Naive thymus-derived CD4-positive, alpha-beta T cell (primary cell): ENCODE data around the gene TPP2. TPM values are rescaled to one million over a fixed set of nuclear protein-coding genes. Genes with fewer than 3 reads are reported as not detected.

Experiments used
- ATAC-seq: fragments of 150-1000 bp; cut with Tn5 transposase; 2 replicates; pipeline ENCODE4 v1.10.0; 2021; ENCODE audit warnings: mild to moderate bottlenecking, moderate library complexity
- CTCF ChIA-PET: fragments of 350-600 bp; sonication (Branson Sonifier 250); formaldehyde crosslinking; loops from one replicate; lab custom pipeline; 2021; ENCODE audit warnings: antibody characterized with exemption; lab: Charles Lee
- POLR2A ChIA-PET: fragments of 350-600 bp; sonication (Branson Sonifier 250); formaldehyde crosslinking; loops from one replicate; lab custom pipeline; 2021; ENCODE audit warnings: antibody characterized with exemption, inconsistent platforms; lab: Charles Lee
- DNase-seq, 9 donors: peaks; one replicate each; pipeline versions ENCODE4 v3.0.0 to v3.0.0-alpha.2; 2020 to 2022; ENCODE audit warnings: mixed read lengths in 1 of 9
- H3K27ac ChIP-seq: one replicate; pipeline ENCODE4 v1.7.0; 2013; ENCODE audit warnings: mild to moderate bottlenecking, low read depth, low read length, moderate library complexity
- H3K27me3 ChIP-seq, 2 donors: one replicate each; pipeline ENCODE4 v1.7.0; 2013; ENCODE audit warnings: low read length in 2 of 2, mild to moderate bottlenecking in 2 of 2, moderate library complexity in 2 of 2; ENCODE audit not compliant: control insufficient read depth in 2 of 2, insufficient read depth in 2 of 2
- H3K36me3 ChIP-seq, 3 experiments: 1 replicate in 2 of 3; 2 replicates in 1 of 3; pipeline ENCODE4 v1.7.0; 2013; ENCODE audit warnings: low read length in 3 of 3, mild to moderate bottlenecking in 3 of 3, moderate library complexity in 1 of 3; ENCODE audit not compliant: insufficient read depth in 3 of 3, control insufficient read depth in 2 of 3
- H3K4me1 ChIP-seq, 2 donors: one replicate each; pipeline ENCODE4 v1.7.0; 2013; ENCODE audit warnings: low read length in 2 of 2, mild to moderate bottlenecking in 2 of 2, moderate library complexity in 1 of 2; ENCODE audit not compliant: control insufficient read depth in 2 of 2, insufficient read depth in 2 of 2
- H3K4me3 ChIP-seq: 2 replicates; pipeline ENCODE4 v1.7.0; 2013; ENCODE audit warnings: mild to moderate bottlenecking, low read length
- H3K9me3 ChIP-seq, 3 experiments: 1 replicate in 2 of 3; 2 replicates in 1 of 3; pipeline ENCODE4 v1.7.0; 2013; ENCODE audit warnings: low read length in 3 of 3; ENCODE audit not compliant: control insufficient read depth in 2 of 3
- H3K27ac Mint-ChIP-seq, 9 donors: one replicate each; pipeline ENCODE4 v1.8.0; 2020 to 2022; ENCODE audit warnings: mixed read lengths in 9 of 9, mild to moderate bottlenecking in 8 of 9, moderate library complexity in 5 of 9, inconsistent platforms in 2 of 9
- H3K27me3 Mint-ChIP-seq, 5 donors: one replicate each; pipeline ENCODE4 v1.8.0; 2021 to 2022; ENCODE audit warnings: mixed read lengths in 5 of 5, mild to moderate bottlenecking in 1 of 5
- H3K36me3 Mint-ChIP-seq, 5 donors: one replicate each; pipeline ENCODE4 v1.8.0; 2020 to 2022; ENCODE audit warnings: mixed read lengths in 5 of 5, mild to moderate bottlenecking in 3 of 5, inconsistent platforms in 1 of 5
- H3K4me1 Mint-ChIP-seq, 7 donors: one replicate each; pipeline ENCODE4 v1.8.0; 2020 to 2022; ENCODE audit warnings: mixed read lengths in 7 of 7, mild to moderate bottlenecking in 3 of 7, inconsistent platforms in 1 of 7
- H3K4me3 Mint-ChIP-seq, 10 donors: one replicate each; pipeline ENCODE4 v1.8.0; 2020 to 2022; ENCODE audit warnings: mild to moderate bottlenecking in 10 of 10, mixed read lengths in 10 of 10, moderate library complexity in 6 of 10, inconsistent platforms in 2 of 10
- H3K9me3 Mint-ChIP-seq, 11 donors: one replicate each; pipeline ENCODE4 v1.8.0; 2020 to 2022; ENCODE audit warnings: mixed read lengths in 11 of 11, mild to moderate bottlenecking in 4 of 11, inconsistent platforms in 1 of 11, moderate library complexity in 1 of 11
- intact Hi-C, 2 donors: fragments of 100-400 bp; cut with micrococcal nuclease; formaldehyde crosslinking; loops; one replicate each; pipeline ENCODE4 v1.15.1; 2023
- polyA plus RNA-seq, 2 donors: library from polyadenylated mRNA; unstranded; fragments of 300-500 nt; fragmentation: Illumina TruSeq; gene quantifications; one replicate each; pipeline ENCODE4 v1.2.3, GENCODE V29; 2021
- total RNA-seq, 6 experiments: library from RNA in 5 of 6; stranded (reverse) in 5 of 6; gene quantifications; 1 replicate in 5 of 6; 2 replicates in 1 of 6; pipeline ENCODE4 v1.2.3 and lab custom pipeline; 2021 to 2026

Gene TPP2
- total and polyA plus RNA-seq, 7 experiments from 2014 or later, result 49.4 to 158 (median 112) TPM

- Histone ChIP-seq H3K27me3 (peaks cover 0 to 4% of the 10 kb centered on the region in 2 donors), H3K9me3 (no peaks in the 10 kb centered on the region), H3K4me1 (no peaks in the 10 kb centered on the region), H3K36me3 (no peaks in the 10 kb centered on the region), H3K4me3 (no peak overlapping the region), H3K27ac (no peak overlapping the region)
- DNase-seq (no peak), ATAC-seq (no peak)
- POLR2A ChIA-PET, result no interaction called here
- Mint-ChIP-seq H3K27me3 (peaks cover 9 to 23% (median 16%) of the 10 kb centered on the region in 5 donors), H3K36me3 (no peaks in the 10 kb centered on the region), H3K27ac (no peak overlapping the region), H3K4me3 (no peak overlapping the region), H3K9me3 (no peaks in the 10 kb centered on the region), H3K4me1 (no peaks in the 10 kb centered on the region)
- intact Hi-C loops, result no loop called here
- CTCF ChIA-PET, result no interaction called here
Measured at GRCh38 chr13:102561933-102562332, 34.9 kb upstream of the TPP2 start.

GRCh38 chr13:102563267-102563666 is 33.5 kb upstream of the TPP2 start:
- no peak overlapping the region for H3K27ac ChIP-seq
- no peaks in the 10 kb centered on the region for H3K4me1 ChIP-seq
- Mint-ChIP-seq H3K4me1 (no peaks in the 10 kb centered on the region), H3K27me3 (peaks cover 16 to 29% (median 25%) of the 10 kb centered on the region in 5 donors), H3K36me3 (no peaks in the 10 kb centered on the region), H3K9me3 (no peaks in the 10 kb centered on the region), H3K27ac (no peak overlapping the region), H3K4me3 (no peak overlapping the region)
- H3K9me3 ChIP-seq, result no peaks in the 10 kb centered on the region
- H3K27me3 ChIP-seq, result peaks cover 4 to 6% of the 10 kb centered on the region in 2 donors
- ChIA-PET POLR2A (no interaction called here), CTCF (no interaction called here)
- ATAC-seq (no peak), DNase-seq (no peak)
- H3K36me3 ChIP-seq, result no peaks in the 10 kb centered on the region
- intact Hi-C loops, result no loop called here
- no peak overlapping the region for H3K4me3 ChIP-seq

GRCh38 chr13:102564564-102564963 is 32.2 kb upstream of the TPP2 start:
- Mint-ChIP-seq H3K9me3 (no peaks in the 10 kb centered on the region), H3K36me3 (no peaks in the 10 kb centered on the region), H3K4me3 (no peak overlapping the region), H3K27ac (no peak overlapping the region), H3K4me1 (no peaks in the 10 kb centered on the region), H3K27me3 (peaks cover 18 to 29% (median 25%) of the 10 kb centered on the region in 5 donors)
- no peak overlapping the region for H3K4me3 ChIP-seq
- CTCF ChIA-PET, result no interaction called here
- H3K27ac ChIP-seq, result no peak overlapping the region
- DNase-seq, result no peak
- peaks cover 4 to 6% of the 10 kb centered on the region in 2 donors for H3K27me3 ChIP-seq
- POLR2A ChIA-PET, result no interaction called here
- no peak for ATAC-seq
- no peaks in the 10 kb centered on the region for H3K9me3 ChIP-seq
- intact Hi-C loops, result no loop called here
- no peaks in the 10 kb centered on the region for H3K36me3 ChIP-seq
- no peaks in the 10 kb centered on the region for H3K4me1 ChIP-seq

GRCh38 chr13:102566513-102566912 is 30.3 kb upstream of the TPP2 start:
- Histone ChIP-seq H3K9me3 (no peaks in the 10 kb centered on the region), H3K4me1 (no peaks in the 10 kb centered on the region), H3K4me3 (no peak overlapping the region), H3K27ac (no peak overlapping the region), H3K27me3 (peaks cover 4 to 6% of the 10 kb centered on the region in 2 donors), H3K36me3 (no peaks in the 10 kb centered on the region)
- no peak for ATAC-seq
- no peak overlapping the region for H3K27ac Mint-ChIP-seq
- no peaks in the 10 kb centered on the region for H3K36me3 Mint-ChIP-seq
- no peaks in the 10 kb centered on the region for H3K4me1 Mint-ChIP-seq
- no peak for DNase-seq
- peaks cover 18 to 29% (median 25%) of the 10 kb centered on the region in 5 donors for H3K27me3 Mint-ChIP-seq
- H3K9me3 Mint-ChIP-seq, result no peaks in the 10 kb centered on the region
- ChIA-PET POLR2A (interaction anchor here (0.7 kb wide), 1 partner anchor 88 kb away, joined by 4 read pairs; no protein-coding TSS in a partner anchor), CTCF (interaction anchor here (0.6 to 1.8 kb wide), 2 partner anchors 10 to 282 kb away, joined by 3 to 5 read pairs; no protein-coding TSS in a partner anchor)
- H3K4me3 Mint-ChIP-seq, result no peak overlapping the region
- intact Hi-C loops, result no loop called here

GRCh38 chr13:102567857-102568256 is 28.9 kb upstream of the TPP2 start:
- ChIA-PET CTCF (interaction anchor here (1.0 kb wide), 1 partner anchor 24 kb away, joined by 3 read pairs; no protein-coding TSS in a partner anchor), POLR2A (no interaction called here)
- intact Hi-C loops, result no loop called here
- H3K27ac Mint-ChIP-seq, result no peak overlapping the region
- no peak overlapping the region for H3K4me3 Mint-ChIP-seq
- H3K27me3 Mint-ChIP-seq, result peaks cover 18 to 25% (median 25%) of the 10 kb centered on the region in 5 donors
- no peaks in the 10 kb centered on the region for H3K9me3 Mint-ChIP-seq
- ATAC-seq, result no peak
- Histone ChIP-seq H3K27me3 (peaks cover 4 to 6% of the 10 kb centered on the region in 2 donors), H3K27ac (no peak overlapping the region), H3K9me3 (no peaks in the 10 kb centered on the region), H3K36me3 (no peaks in the 10 kb centered on the region), H3K4me3 (no peak overlapping the region), H3K4me1 (no peaks in the 10 kb centered on the region)
- H3K36me3 Mint-ChIP-seq, result no peaks in the 10 kb centered on the region
- H3K4me1 Mint-ChIP-seq, result no peaks in the 10 kb centered on the region
- no peak for DNase-seq

GRCh38 chr13:102569488-102569887 is 27.3 kb upstream of the TPP2 start:
- Histone ChIP-seq H3K4me3 (no peak overlapping the region), H3K27me3 (peaks cover 4 to 6% of the 10 kb centered on the region in 2 donors), H3K4me1 (no peaks in the 10 kb centered on the region), H3K9me3 (no peaks in the 10 kb centered on the region), H3K27ac (no peak overlapping the region), H3K36me3 (no peaks in the 10 kb centered on the region)
- Mint-ChIP-seq H3K27me3 (peaks cover 18 to 38% (median 25%) of the 10 kb centered on the region in 5 donors), H3K4me1 (no peaks in the 10 kb centered on the region), H3K36me3 (no peaks in the 10 kb centered on the region), H3K9me3 (no peaks in the 10 kb centered on the region), H3K27ac (no peak overlapping the region), H3K4me3 (no peak overlapping the region)
- ATAC-seq, result no peak
- ChIA-PET CTCF (interaction anchor here (1.1 kb wide), 1 partner anchor 301 kb away, joined by 3 read pairs; no protein-coding TSS in a partner anchor), POLR2A (interaction anchor here (1.6 kb wide), 1 partner anchor 10 kb away, joined by 3 read pairs; no protein-coding TSS in a partner anchor)
- intact Hi-C loops, result no loop called here
- no peak for DNase-seq

GRCh38 chr13:102571075-102571474 is 25.7 kb upstream of the TPP2 start:
- ATAC-seq (no peak), DNase-seq (no peak)
- no peaks in the 10 kb centered on the region for H3K9me3 ChIP-seq
- peaks cover 4 to 6% of the 10 kb centered on the region in 2 donors for H3K27me3 ChIP-seq
- no peak overlapping the region for H3K4me3 ChIP-seq
- no peaks in the 10 kb centered on the region for H3K4me1 ChIP-seq
- Mint-ChIP-seq H3K27me3 (peaks cover 11 to 46% (median 18%) of the 10 kb centered on the region in 5 donors), H3K9me3 (no peaks in the 10 kb centered on the region), H3K27ac (no peak overlapping the region), H3K4me1 (no peaks in the 10 kb centered on the region), H3K36me3 (no peaks in the 10 kb centered on the region), H3K4me3 (no peak overlapping the region)
- H3K36me3 ChIP-seq, result no peaks in the 10 kb centered on the region
- H3K27ac ChIP-seq, result no peak overlapping the region
- ChIA-PET POLR2A (no interaction called here), CTCF (interaction anchor here (1.4 kb wide), 1 partner anchor 10 kb away, joined by 3 read pairs; no protein-coding TSS in a partner anchor)
- intact Hi-C loops, result no loop called here
